ENCODE data around the gene ADGRB2. TPM values are rescaled to one million over a fixed set of nuclear protein-coding genes. Genes with fewer than 3 reads are reported as not detected.

The ADGRB2 gene
- total and polyA plus RNA-seq, 12 donors, result 0.91 to 17.9 (median 8.6) TPM

DNA sequence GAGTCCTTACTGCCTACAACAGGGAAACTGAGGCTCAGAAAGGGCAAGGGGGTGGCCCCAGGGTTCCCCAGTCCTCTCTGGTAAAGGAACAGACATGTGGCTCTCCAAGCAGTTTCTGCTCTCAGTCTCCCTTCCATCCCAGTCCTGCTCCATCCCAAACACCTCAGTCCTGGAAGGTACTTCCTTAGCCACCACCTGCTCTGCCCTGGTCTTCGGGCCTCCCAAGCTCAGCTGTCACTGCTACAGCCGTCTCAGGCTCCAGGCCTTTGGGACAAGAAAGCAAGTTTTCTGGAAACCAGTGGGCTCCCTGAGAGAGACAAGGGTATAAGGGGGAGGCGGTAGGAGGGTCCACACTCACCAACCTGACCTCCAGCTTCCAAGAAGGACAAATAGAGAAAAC, 23.1 kb upstream of the ADGRB2 start:
- no peak for ATAC-seq
- H3K36me3 ChIP-seq, result no peaks in the 10 kb centered on the region
- H3K27ac ChIP-seq, result no peak overlapping the region
- no peak for DNase-seq
- H3K4me3 ChIP-seq, result no peak overlapping the region
- H3K4me1 ChIP-seq, result peaks cover 2 to 27% (median 15%) of the 10 kb centered on the region in 9 donors
- intact Hi-C loops (cut with DNase I), result loop anchor here in 8 of 10 donors (2.0 to 10.0 kb wide), 9 partner anchors 70 to 278 kb away; no protein-coding TSS in a partner anchor
- 86 to 88% methylated on average over 3 of the region's 3 CpGs for WGBS, 2 donors
- no peaks in the 10 kb centered on the region for H3K9me3 ChIP-seq
- H3K27me3 ChIP-seq, result no peaks in the 10 kb centered on the region
- no peak for TF ChIP-seq CTCF (IDR thresholded peaks at IDR 0.05)

DNA sequence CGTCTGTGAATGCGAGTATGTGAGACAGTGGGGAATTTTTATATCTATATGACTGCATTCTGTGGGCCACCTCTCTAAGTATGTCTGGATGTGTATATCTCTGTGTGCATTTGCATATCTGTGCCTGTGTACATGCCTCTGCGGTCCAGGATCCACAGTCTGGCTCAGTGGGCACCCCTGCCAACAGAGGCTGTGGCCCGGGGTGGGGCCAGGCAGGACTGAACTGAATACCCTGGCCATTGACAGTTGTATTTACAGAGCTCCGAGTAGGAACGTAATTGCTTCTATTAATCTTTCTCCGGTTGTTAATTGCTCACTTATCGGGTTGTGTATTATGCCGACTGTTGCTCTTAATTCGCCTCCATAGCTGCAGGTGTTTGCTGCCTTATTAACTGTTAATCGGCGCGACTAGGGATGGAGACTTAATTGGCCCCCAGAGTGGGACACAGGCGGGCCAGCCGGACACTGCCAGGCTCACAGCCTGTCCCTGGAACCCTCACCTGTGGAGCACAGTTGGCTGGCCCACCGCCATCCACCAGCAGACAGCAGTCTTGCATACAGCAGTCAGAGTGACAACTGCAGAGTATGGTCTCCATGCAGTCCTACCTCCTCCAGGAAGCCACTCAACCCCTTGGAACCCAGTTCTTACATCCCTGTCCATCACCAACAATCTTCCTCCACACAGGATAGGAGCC, 22.4 kb upstream of the ADGRB2 start:
- H3K4me1 ChIP-seq, result peaks cover 3 to 34% (median 21%) of the 10 kb centered on the region in 9 donors
- no peak for TF ChIP-seq CTCF (IDR thresholded peaks at IDR 0.05)
- 92 to 93% methylated on average over 16 of the region's 16 CpGs for WGBS, 2 donors
- H3K36me3 ChIP-seq, result no peaks in the 10 kb centered on the region
- ATAC-seq (no peak), DNase-seq (no peak)
- H3K27ac ChIP-seq, result no peak overlapping the region
- no peak overlapping the region for H3K4me3 ChIP-seq
- H3K9me3 ChIP-seq, result no peaks in the 10 kb centered on the region
- no peaks in the 10 kb centered on the region for H3K27me3 ChIP-seq
- intact Hi-C loops (cut with DNase I), result loop anchor here in 8 of 10 donors (2.0 to 10.0 kb wide), 9 partner anchors 69 to 278 kb away; no protein-coding TSS in a partner anchor

DNA sequence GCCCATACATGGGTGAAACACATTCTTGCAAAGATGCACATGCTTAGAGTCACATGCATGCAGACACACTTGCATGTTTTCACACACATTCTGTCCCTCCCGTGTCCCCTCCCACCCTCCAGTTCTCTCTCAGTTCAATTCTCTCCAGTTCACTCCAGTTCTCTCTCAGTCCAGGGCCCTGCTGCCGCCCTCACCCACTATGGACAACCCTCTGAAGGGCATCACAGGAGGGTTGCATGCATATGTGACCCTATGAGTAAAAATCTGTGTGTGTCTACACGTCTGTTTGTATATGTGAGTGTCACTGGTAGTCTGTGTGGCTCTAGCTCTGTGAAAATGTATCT, 21.8 kb upstream of the ADGRB2 start:
- Histone ChIP-seq H3K27me3 (no peaks in the 10 kb centered on the region), H3K4me1 (peaks cover 3 to 38% (median 23%) of the 10 kb centered on the region in 9 donors), H3K36me3 (no peaks in the 10 kb centered on the region), H3K9me3 (no peaks in the 10 kb centered on the region), H3K4me3 (no peak overlapping the region), H3K27ac (no peak overlapping the region)
- ATAC-seq (no peak), DNase-seq (no peak)
- no peak for TF ChIP-seq CTCF (IDR thresholded peaks at IDR 0.05)
- intact Hi-C loops (cut with DNase I), result loop anchor here in 8 of 10 donors (2.0 to 10.0 kb wide), 9 partner anchors 69 to 279 kb away; no protein-coding TSS in a partner anchor
- 85 to 88% methylated on average over 3 of the region's 3 CpGs for WGBS, 2 donors

GRCh38 chr1:31785020-31785946, 21.1 kb upstream of the ADGRB2 start:
- WGBS, 2 donors, result 78 to 84% methylated on average over 20 of the region's 20 CpGs
- no peak for TF ChIP-seq CTCF (IDR thresholded peaks at IDR 0.05)
- Histone ChIP-seq H3K9me3 (no peaks in the 10 kb centered on the region), H3K27ac (no peak overlapping the region), H3K4me1 (peaks cover 3 to 38% (median 23%) of the 10 kb centered on the region in 9 donors), H3K4me3 (no peak overlapping the region), H3K27me3 (no peaks in the 10 kb centered on the region), H3K36me3 (no peaks in the 10 kb centered on the region)
- DNase-seq (no peak), ATAC-seq (no peak)
- intact Hi-C loops (cut with DNase I), result loop anchor here in 8 of 10 donors (5.0 to 10.0 kb wide), 8 partner anchors 68 to 280 kb away; no protein-coding TSS in a partner anchor

All from heart right ventricle (tissue), 16 donors.